Endometrium (tissue), 2 donors: ENCODE results near the gene SRPX.

ENCODE experiments used
- FAIRE-seq: peaks from 2 replicates; lab custom pipeline; 2012; peaks lifted over from hg19 to GRCh38; lab: Jason Lieb, UNC
- donor health status: control.
- donor health status: control.

Gene SRPX

GRCh38 chrX:38138900-38139299 lies 81.8 kb downstream of the SRPX start:
- no peak for FAIRE-seq

- no peak for FAIRE-seq
Observed at GRCh38 chrX:38138157-38138891, 82.3 kb downstream of the SRPX start.

- FAIRE-seq, result no peak
Observed at GRCh38 chrX:38129366-38129765, 91.3 kb downstream of the SRPX start.

GRCh38 chrX:38127961-38128360 lies 92.7 kb downstream of the SRPX start:
- no peak for FAIRE-seq

- FAIRE-seq, result no peak
Observed at GRCh38 chrX:38126179-38126578, 94.5 kb downstream of the SRPX start.

- no peak for FAIRE-seq
Observed at GRCh38 chrX:38124000-38124399, 96.7 kb downstream of the SRPX start.

GRCh38 chrX:38117485-38117884 lies 103.2 kb downstream of the SRPX start:
- FAIRE-seq, result no peak

GRCh38 chrX:38116706-38117105 lies 104.0 kb downstream of the SRPX start:
- no peak for FAIRE-seq

GRCh38 chrX:38112566-38112965 lies 108.1 kb downstream of the SRPX start:
- no peak for FAIRE-seq

- no peak for FAIRE-seq
Observed at GRCh38 chrX:38111196-38111595, 109.5 kb downstream of the SRPX start.

- FAIRE-seq, result no peak
Observed at GRCh38 chrX:38110231-38110630, 110.4 kb downstream of the SRPX start.

GRCh38 chrX:38109042-38109898 lies 111.4 kb downstream of the SRPX start:
- no peak for FAIRE-seq

- FAIRE-seq, result no peak
Observed at GRCh38 chrX:38108364-38108763, 112.3 kb downstream of the SRPX start.

GRCh38 chrX:38106991-38107655 lies 113.5 kb downstream of the SRPX start:
- no peak for FAIRE-seq

GRCh38 chrX:38105216-38105725 lies 115.4 kb downstream of the SRPX start:
- no peak for FAIRE-seq

- FAIRE-seq, result no peak
Observed at GRCh38 chrX:38103857-38104812, 116.5 kb downstream of the SRPX start.

- FAIRE-seq, result no peak
Observed at GRCh38 chrX:38102875-38103274, 117.8 kb downstream of the SRPX start.

- no peak for FAIRE-seq
Observed at GRCh38 chrX:38102240-38102639, 118.4 kb downstream of the SRPX start.

GRCh38 chrX:38099688-38100087 lies 121.0 kb downstream of the SRPX start:
- FAIRE-seq, result no peak
